GM12878 (cell line): ENCODE data around the gene AIFM1. TPM values are rescaled to one million over a fixed set of nuclear protein-coding genes. Genes with fewer than 3 reads are reported as not detected.

Experiments used
- ATAC-seq: fragments of 200-7000 bp; cut with Tn5 transposase; 3 replicates; pipeline ENCODE4 v1.9.1; 2020; ENCODE audit warnings: mild to moderate bottlenecking, moderate library complexity
- BruUV-seq: library from RNA; stranded (reverse); fragments of 400-500 nt; replicated peaks from 2 replicates; lab custom pipeline; 2021; lab: Mats Ljungman, UMichigan
- CTCF ChIA-PET: fragments of 300-600 bp; sonication (Branson Sonifier 250); formaldehyde crosslinking; extraction: SDS; loops from one replicate; lab custom pipeline; 2021; ENCODE audit warnings: inconsistent platforms; lab: Yijun Ruan, JAX
- POLR2A ChIA-PET: fragments of 350-600 bp; formaldehyde crosslinking; extraction: SDS; loops from one replicate; lab custom pipeline; 2021; ENCODE audit warnings: inconsistent platforms; lab: Charles Lee
- RAD21 ChIA-PET: fragments of 300-600 bp; sonication (Branson Sonifier 250); formaldehyde crosslinking; loops from one replicate; lab custom pipeline; 2023; ENCODE audit warnings: antibody characterized with exemption; ENCODE audit not compliant: unreplicated experiment; lab: Charles Lee
- SMC1A ChIA-PET: fragments of 300-600 bp; sonication (Branson Sonifier 250); formaldehyde crosslinking; loops from one replicate; lab custom pipeline; 2023; ENCODE audit not compliant: unreplicated experiment, uncharacterized antibody; lab: Charles Lee
- DNase-seq: peaks from one replicate; pipeline ENCODE4 v3.0.0-alpha.2; 2011; ENCODE audit warnings: low read depth, low spot score
- FAIRE-seq: peaks from 3 replicates; lab custom pipeline; 2011; peaks lifted over from hg19 to GRCh38; lab: Jason Lieb, UNC
- H2AFZ ChIP-seq: 2 replicates; pipeline ENCODE4 v1.6.0; 2011; ENCODE audit warnings: low read depth, low read length, control low read depth; ENCODE audit not compliant: control insufficient read depth
- H3K27ac ChIP-seq: 2 replicates; pipeline ENCODE4 v1.5.1; 2011; ENCODE audit warnings: control low read depth; ENCODE audit not compliant: control insufficient read depth, insufficient read depth
- H3K27me3 ChIP-seq, 2 experiments: replicated peaks in 1 of 2; 2 replicates each; pipeline versions ENCODE4 v1.6.0 to v1.6.1; 2011; ENCODE audit warnings: low read length in 1 of 2; ENCODE audit not compliant: control insufficient read depth in 2 of 2, insufficient read depth in 2 of 2
- H3K36me3 ChIP-seq, 2 experiments: 2 replicates each; pipeline ENCODE4 v1.5.1; 2011; ENCODE audit warnings: low read length in 1 of 2; ENCODE audit not compliant: control insufficient read depth in 2 of 2, insufficient read depth in 2 of 2
- H3K4me1 ChIP-seq: 2 replicates; pipeline ENCODE4 v1.6.1; 2011; ENCODE audit warnings: mild to moderate bottlenecking, low read length, moderate library complexity, mixed read lengths; ENCODE audit not compliant: control insufficient read depth, insufficient read depth
- H3K4me2 ChIP-seq: 2 replicates; pipeline ENCODE4 v1.6.0; 2011; ENCODE audit warnings: control low read depth; ENCODE audit not compliant: control insufficient read depth, insufficient read depth
- H3K4me3 ChIP-seq: fragments of 200-600 bp; sonication (generic); 2 replicates; pipeline ENCODE4 v1.5.1; 2016
- H3K79me2 ChIP-seq: 2 replicates; pipeline ENCODE4 v1.6.0; 2011; ENCODE audit warnings: low read length; ENCODE audit not compliant: control insufficient read depth, insufficient read depth
- H3K9ac ChIP-seq: 2 replicates; pipeline ENCODE4 v1.8.0; 2011; ENCODE audit warnings: low read length, control low read depth, mixed read lengths; ENCODE audit not compliant: control insufficient read depth, insufficient read depth
- H3K9me3 ChIP-seq: replicated peaks from 3 replicates; pipeline ENCODE4 v1.5.1; 2011; ENCODE audit warnings: mild to moderate bottlenecking, low read length; ENCODE audit not compliant: control insufficient read depth, insufficient read depth
- H4K20me1 ChIP-seq: 2 replicates; pipeline ENCODE4 v1.6.0; 2011; ENCODE audit not compliant: control insufficient read depth, insufficient read depth
- ATF7 ChIP-seq: fragments of 450-650 bp; IDR thresholded peaks from 2 replicates; pipeline ENCODE4 v1.6.1; 2016; ENCODE audit warnings: low read depth, mild to moderate bottlenecking
- BHLHE40 ChIP-seq, 2 experiments: fragments of 450-650 bp in 1 of 2; IDR thresholded peaks; 2 replicates each; pipeline ENCODE4 v1.6.1; 2011 to 2017; ENCODE audit warnings: low read depth in 2 of 2, borderline replicate concordance in 1 of 2, improper control_type of control experiment in 1 of 2, low read length in 1 of 2, mild to moderate bottlenecking in 1 of 2
- BMI1 ChIP-seq: fragments of 450-650 bp; IDR thresholded peaks from 2 replicates; pipeline ENCODE4 v1.6.1; 2016; ENCODE audit warnings: mild to moderate bottlenecking, moderate library complexity, borderline replicate concordance
- GATAD2B ChIP-seq: fragments of 450-650 bp; conservative IDR thresholded peaks from 2 replicates; pipeline ENCODE4 v1.6.1; 2017; ENCODE audit warnings: low read depth, mild to moderate bottlenecking, moderate library complexity
- RAD21 ChIP-seq: IDR thresholded peaks from 2 replicates; pipeline ENCODE4 v1.6.1; 2011; ENCODE audit warnings: mild to moderate bottlenecking, low read depth, low read length, moderate library complexity; ENCODE audit not compliant: insufficient read depth
- SIX5 ChIP-seq: IDR thresholded peaks from 2 replicates; pipeline ENCODE4 v1.6.1; 2011; ENCODE audit warnings: mild to moderate bottlenecking, low read depth, low read length, moderate library complexity; ENCODE audit not compliant: severe bottlenecking
- SMC3 ChIP-seq: IDR thresholded peaks from 2 replicates; pipeline ENCODE4 v1.6.1; 2011; ENCODE audit warnings: low read length, improper control_type of control experiment, borderline replicate concordance
- SP1 ChIP-seq: IDR thresholded peaks from one replicate; pipeline ENCODE4 v1.6.1; 2011; ENCODE audit warnings: low read depth, low read length
- WGBS: methylation state at CpG from one replicate; pipeline ENCODE4 v1.1.6; 2016; ENCODE audit warnings: low lambda C conversion rate; ENCODE audit not compliant: insufficient replicate concordance, insufficient coverage; ENCODE audit errors: missing lambda C conversion rate; 5-methylcytosine and 5-hydroxymethylcytosine counted together
- in situ Hi-C: fragments of 300-500 bp; cut with MboI; formaldehyde crosslinking; loops from 9 replicates; pipeline ENCODE4 v1.14.3; 2018; ENCODE audit warnings: mixed read lengths
- intact Hi-C: fragments of 100-400 bp; cut with micrococcal nuclease; formaldehyde crosslinking; loops from one replicate; pipeline ENCODE4 v1.14.2; 2022; ENCODE audit not compliant: unreplicated experiment
- polyA plus RNA-seq, 11 experiments: library from polyadenylated mRNA; depleted of rRNA in 4 of 11; unstranded in 6 of 11; stranded (reverse) in 5 of 11; fragments of >200 nt; fragmentation: Nextera tagmentation in 4 of 11; fragmentation: Illumina TruSeq in 1 of 11; extraction: Ambion mirVana in 4 of 11; extraction: Trizol in 1 of 11; gene quantifications; 1 replicate in 1 of 11; 2 replicates in 10 of 11; pipeline versions ENCODE4 v1.2.1 to v1.2.3, GENCODE V29; 2011 to 2016; ENCODE audit warnings: inconsistent platforms in 2 of 11, missing spikeins in 2 of 11, low read depth in 1 of 11
- total RNA-seq, 4 experiments: library from RNA; depleted of rRNA in 3 of 4; stranded (reverse); fragments of >200 nt in 3 of 4; fragmentation: Illumina TruSeq in 1 of 4; extraction: Trizol in 1 of 4; gene quantifications; 2 replicates each; pipeline versions ENCODE4 v1.2.1 to v1.2.3, GENCODE V29; 2013 to 2021
- TF ChIP-seq, protein P1 (sequence below): fragments of 450-650 bp; IDR thresholded peaks from 2 replicates; pipeline ENCODE4 v1.6.1; 2017; ENCODE audit warnings: low read depth, mild to moderate bottlenecking, moderate library complexity
- TF ChIP-seq, protein P2 (sequence below): fragments of 450-650 bp; IDR thresholded peaks from 2 replicates; pipeline ENCODE4 v1.6.1; 2016; ENCODE audit warnings: mild to moderate bottlenecking, moderate library complexity, borderline replicate concordance
- TF ChIP-seq, protein P3 (sequence below), 3 experiments: IDR thresholded peaks in 2 of 3; conservative IDR thresholded peaks in 1 of 3; 2 replicates each; pipeline ENCODE4 v1.5.1; 2011; ENCODE audit warnings: low read depth in 3 of 3, low read length in 3 of 3, mild to moderate bottlenecking in 3 of 3, control low read depth in 2 of 3, moderate library complexity in 2 of 3, inconsistent platforms in 1 of 3, mixed read lengths in 1 of 3; ENCODE audit not compliant: control insufficient read depth in 2 of 3, insufficient read depth in 1 of 3; ENCODE audit errors: extremely low read depth in 1 of 3

The AIFM1 gene
- total and polyA plus RNA-seq, 10 of the 15 experiments (the other 5 are each of a cell fraction or from before 2014, with no cell fraction given) = 44.2 to 121 (median 80.0) TPM

DNA sequence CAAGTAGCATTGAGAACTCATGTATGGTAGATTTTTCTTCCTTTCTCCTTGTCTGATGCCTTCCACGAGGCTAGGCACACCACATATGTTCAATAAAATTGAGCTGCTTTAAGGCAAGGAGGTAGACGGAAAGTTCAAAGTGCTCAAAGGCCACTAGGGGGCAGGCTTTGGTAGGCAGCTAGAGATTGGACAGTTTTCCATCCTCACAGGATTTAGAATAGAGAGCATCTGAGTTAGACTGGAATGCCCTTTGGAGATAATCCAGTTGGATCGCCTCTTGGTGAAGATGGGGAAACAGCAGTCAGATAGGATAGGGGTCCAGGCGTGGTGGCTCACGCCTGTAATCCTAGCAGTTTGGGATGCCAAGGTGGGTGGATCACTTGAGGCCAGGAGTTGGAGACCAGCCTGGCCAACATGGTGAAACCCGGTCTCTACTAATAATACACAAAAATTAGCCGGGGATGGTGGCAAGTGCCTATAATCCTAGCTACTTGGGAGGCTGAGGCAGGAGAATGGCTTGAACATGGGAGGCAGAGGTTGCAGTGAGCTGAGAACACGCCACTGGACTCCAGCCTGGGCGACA lies 85.7 kb downstream of the AIFM1 start:
- DNase-seq (no peak), ATAC-seq (peak; percentile 14; the same call in 2 of the 3 replicates), FAIRE-seq (peak; percentile 78)
- H2AFZ ChIP-seq = no peak overlapping the region
- H3K4me3 ChIP-seq = no peak overlapping the region
- H3K79me2 ChIP-seq = peaks cover 25% of the 10 kb centered on the region
- H3K4me2 ChIP-seq = no peak overlapping the region
- no peaks in the 10 kb centered on the region for H3K9me3 ChIP-seq
- in situ Hi-C loops = loop anchor here (10.0 kb wide), 1 partner anchor 95 kb away; the partner anchor contains the start of gene RAB33A
- no peaks in the 10 kb centered on the region; a peak in 1 of 4 replicates for H3K27me3 ChIP-seq
- no peak overlapping the region for H3K9ac ChIP-seq
- no TSS peak for BruUV-seq
- H3K4me1 ChIP-seq = peaks cover 26% of the 10 kb centered on the region
- CTCF ChIA-PET = interaction anchor here (0.7 to 6.0 kb wide), 33 partner anchors 9 to 911 kb away, joined by 3 to 132 read pairs (median 5); partner anchors contain the start of gene AIFM1
- H3K27ac ChIP-seq = no peak overlapping the region
- RAD21 ChIA-PET = interaction anchor here (0.7 to 5.1 kb wide), 18 partner anchors 10 to 118 kb away, joined by 3 to 75 read pairs (median 5); no protein-coding TSS in a partner anchor
- intact Hi-C loops = loop anchor here (1.0 to 10.0 kb wide), 3 partner anchors 92 to 185 kb away; partner anchors contain the start of genes RAB33A and ZNF280C
- SMC1A ChIA-PET = interaction anchor here (0.6 to 4.7 kb wide), 20 partner anchors 12 to 171 kb away, joined by 3 to 69 read pairs (median 4); no protein-coding TSS in a partner anchor
- H4K20me1 ChIP-seq = no peaks in the 10 kb centered on the region
- POLR2A ChIA-PET = interaction anchor here (1.1 to 2.4 kb wide), 4 partner anchors 28 to 110 kb away, joined by 3 to 13 read pairs (median 4); no protein-coding TSS in a partner anchor
- peaks cover 0 to 5% of the 10 kb centered on the region in 2 experiments; a peak in 3 of 4 replicates for H3K36me3 ChIP-seq
- WGBS = 18% methylated on average over 7 of the region's 9 CpGs
- TF ChIP-seq SP1 (no peak), BMI1 (no peak), SIX5 (no peak), GATAD2B (no peak), RAD21 (peak; percentile 91), SMC3 (peak; percentile 79), ATF7 (no peak), BHLHE40 (IDR thresholded peaks at IDR 0.05; ENCODE audit: borderline replicate concordance in 1 of 2, low read depth in 2 of 2, low read length in 1 of 2) (no peak)
- TF ChIP-seq, protein P1, sequence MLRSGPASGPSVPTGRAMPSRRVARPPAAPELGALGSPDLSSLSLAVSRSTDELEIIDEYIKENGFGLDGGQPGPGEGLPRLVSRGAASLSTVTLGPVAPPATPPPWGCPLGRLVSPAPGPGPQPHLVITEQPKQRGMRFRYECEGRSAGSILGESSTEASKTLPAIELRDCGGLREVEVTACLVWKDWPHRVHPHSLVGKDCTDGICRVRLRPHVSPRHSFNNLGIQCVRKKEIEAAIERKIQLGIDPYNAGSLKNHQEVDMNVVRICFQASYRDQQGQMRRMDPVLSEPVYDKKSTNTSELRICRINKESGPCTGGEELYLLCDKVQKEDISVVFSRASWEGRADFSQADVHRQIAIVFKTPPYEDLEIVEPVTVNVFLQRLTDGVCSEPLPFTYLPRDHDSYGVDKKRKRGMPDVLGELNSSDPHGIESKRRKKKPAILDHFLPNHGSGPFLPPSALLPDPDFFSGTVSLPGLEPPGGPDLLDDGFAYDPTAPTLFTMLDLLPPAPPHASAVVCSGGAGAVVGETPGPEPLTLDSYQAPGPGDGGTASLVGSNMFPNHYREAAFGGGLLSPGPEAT = no peak
- TF ChIP-seq, protein P2, sequence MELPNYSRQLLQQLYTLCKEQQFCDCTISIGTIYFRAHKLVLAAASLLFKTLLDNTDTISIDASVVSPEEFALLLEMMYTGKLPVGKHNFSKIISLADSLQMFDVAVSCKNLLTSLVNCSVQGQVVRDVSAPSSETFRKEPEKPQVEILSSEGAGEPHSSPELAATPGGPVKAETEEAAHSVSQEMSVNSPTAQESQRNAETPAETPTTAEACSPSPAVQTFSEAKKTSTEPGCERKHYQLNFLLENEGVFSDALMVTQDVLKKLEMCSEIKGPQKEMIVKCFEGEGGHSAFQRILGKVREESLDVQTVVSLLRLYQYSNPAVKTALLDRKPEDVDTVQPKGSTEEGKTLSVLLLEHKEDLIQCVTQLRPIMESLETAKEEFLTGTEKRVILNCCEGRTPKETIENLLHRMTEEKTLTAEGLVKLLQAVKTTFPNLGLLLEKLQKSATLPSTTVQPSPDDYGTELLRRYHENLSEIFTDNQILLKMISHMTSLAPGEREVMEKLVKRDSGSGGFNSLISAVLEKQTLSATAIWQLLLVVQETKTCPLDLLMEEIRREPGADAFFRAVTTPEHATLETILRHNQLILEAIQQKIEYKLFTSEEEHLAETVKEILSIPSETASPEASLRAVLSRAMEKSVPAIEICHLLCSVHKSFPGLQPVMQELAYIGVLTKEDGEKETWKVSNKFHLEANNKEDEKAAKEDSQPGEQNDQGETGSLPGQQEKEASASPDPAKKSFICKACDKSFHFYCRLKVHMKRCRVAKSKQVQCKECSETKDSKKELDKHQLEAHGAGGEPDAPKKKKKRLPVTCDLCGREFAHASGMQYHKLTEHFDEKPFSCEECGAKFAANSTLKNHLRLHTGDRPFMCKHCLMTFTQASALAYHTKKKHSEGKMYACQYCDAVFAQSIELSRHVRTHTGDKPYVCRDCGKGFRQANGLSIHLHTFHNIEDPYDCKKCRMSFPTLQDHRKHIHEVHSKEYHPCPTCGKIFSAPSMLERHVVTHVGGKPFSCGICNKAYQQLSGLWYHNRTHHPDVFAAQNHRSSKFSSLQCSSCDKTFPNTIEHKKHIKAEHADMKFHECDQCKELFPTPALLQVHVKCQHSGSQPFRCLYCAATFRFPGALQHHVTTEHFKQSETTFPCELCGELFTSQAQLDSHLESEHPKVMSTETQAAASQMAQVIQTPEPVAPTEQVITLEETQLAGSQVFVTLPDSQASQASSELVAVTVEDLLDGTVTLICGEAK = no peak
- TF ChIP-seq, protein P3, sequence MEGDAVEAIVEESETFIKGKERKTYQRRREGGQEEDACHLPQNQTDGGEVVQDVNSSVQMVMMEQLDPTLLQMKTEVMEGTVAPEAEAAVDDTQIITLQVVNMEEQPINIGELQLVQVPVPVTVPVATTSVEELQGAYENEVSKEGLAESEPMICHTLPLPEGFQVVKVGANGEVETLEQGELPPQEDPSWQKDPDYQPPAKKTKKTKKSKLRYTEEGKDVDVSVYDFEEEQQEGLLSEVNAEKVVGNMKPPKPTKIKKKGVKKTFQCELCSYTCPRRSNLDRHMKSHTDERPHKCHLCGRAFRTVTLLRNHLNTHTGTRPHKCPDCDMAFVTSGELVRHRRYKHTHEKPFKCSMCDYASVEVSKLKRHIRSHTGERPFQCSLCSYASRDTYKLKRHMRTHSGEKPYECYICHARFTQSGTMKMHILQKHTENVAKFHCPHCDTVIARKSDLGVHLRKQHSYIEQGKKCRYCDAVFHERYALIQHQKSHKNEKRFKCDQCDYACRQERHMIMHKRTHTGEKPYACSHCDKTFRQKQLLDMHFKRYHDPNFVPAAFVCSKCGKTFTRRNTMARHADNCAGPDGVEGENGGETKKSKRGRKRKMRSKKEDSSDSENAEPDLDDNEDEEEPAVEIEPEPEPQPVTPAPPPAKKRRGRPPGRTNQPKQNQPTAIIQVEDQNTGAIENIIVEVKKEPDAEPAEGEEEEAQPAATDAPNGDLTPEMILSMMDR (IDR thresholded peaks at IDR 0.05 in 2 of 3, conservative IDR thresholded peaks at IDR 0.05 in 1 of 3; ENCODE audit: control insufficient read depth in 2 of 3, extremely low read depth in 1 of 3, insufficient read depth in 1 of 3, low read depth in 3 of 3, low read length in 3 of 3) = peak; percentile 76 to 85 (median 77)
